ENCODE measurements around the gene DOP1A.

Gene DOP1A

DNA sequence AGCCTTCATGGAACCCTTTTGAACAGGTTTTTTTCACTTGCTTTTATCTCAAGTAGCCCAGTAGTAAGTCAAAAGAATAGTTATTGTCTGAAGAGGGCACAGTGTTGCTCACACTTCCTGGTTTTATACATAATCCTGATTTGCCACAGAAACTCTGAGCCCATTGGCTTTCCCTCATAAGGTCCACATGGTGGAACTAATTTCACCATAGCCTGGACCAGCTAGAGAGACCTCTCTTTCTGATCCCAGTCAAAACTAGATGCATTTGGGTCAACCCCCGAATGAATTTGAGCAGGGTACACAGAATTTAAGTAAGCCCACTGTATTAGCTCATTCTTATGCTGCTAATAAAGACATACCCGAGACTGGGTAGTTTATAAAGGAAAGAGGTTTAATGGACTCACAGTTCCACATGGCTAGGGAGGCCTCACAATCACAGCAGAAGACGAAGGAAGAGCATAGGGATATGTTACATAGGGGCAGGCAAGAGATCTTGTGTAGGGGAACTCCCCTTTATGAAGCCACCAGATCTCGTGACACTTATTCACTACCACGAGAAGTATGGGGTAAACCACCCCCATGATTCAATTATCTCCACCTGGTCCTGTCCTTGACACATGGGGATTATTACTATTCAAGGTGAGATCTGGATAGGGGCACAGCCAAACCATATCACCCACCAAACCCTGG, 131.8 kb downstream of the DOP1A start:
- no peak for DNase-seq (ENCODE audit: low read depth in 1 of 2, low spot score in 1 of 2)

DNA sequence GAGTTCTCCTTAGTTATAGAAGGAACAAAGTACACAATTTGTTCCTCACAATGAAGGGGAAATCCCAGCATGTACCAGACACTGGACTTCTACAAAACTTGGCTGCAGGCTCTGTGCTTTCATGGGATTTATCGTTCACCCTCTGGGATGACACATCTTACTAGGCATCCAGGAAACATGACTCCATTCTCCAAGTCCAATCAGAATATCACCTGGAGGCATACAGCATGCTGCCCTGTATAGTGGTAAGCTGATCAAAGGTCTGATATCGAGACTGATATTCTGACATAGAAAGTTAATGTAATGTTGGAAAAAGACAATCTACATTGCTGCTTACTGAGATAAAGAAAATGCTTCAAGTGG, 132.4 kb downstream of the DOP1A start:
- no peak for DNase-seq (ENCODE audit: low read depth in 1 of 2, low spot score in 1 of 2)

DNA sequence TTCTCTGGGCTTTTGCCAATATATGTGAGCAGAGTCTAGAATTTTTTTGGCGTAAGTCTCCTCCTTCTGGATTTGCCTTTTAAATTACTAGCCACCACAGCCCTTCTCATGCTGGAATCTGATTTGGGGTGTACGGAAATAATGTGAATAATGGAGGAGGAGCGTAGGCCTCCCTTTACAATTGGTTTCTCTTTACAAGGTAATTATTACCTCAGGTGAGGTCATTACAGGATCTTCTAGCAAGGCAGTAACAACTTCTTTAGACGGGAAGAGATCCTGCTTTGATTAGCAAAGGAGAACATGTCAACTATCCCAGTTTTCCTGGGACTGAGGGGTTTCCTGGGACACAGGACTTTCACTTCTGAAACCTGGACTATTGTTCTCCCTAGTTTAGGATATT, 134.6 kb downstream of the DOP1A start:
- no peak for DNase-seq (ENCODE audit: low read depth in 1 of 2, low spot score in 1 of 2)

DNA sequence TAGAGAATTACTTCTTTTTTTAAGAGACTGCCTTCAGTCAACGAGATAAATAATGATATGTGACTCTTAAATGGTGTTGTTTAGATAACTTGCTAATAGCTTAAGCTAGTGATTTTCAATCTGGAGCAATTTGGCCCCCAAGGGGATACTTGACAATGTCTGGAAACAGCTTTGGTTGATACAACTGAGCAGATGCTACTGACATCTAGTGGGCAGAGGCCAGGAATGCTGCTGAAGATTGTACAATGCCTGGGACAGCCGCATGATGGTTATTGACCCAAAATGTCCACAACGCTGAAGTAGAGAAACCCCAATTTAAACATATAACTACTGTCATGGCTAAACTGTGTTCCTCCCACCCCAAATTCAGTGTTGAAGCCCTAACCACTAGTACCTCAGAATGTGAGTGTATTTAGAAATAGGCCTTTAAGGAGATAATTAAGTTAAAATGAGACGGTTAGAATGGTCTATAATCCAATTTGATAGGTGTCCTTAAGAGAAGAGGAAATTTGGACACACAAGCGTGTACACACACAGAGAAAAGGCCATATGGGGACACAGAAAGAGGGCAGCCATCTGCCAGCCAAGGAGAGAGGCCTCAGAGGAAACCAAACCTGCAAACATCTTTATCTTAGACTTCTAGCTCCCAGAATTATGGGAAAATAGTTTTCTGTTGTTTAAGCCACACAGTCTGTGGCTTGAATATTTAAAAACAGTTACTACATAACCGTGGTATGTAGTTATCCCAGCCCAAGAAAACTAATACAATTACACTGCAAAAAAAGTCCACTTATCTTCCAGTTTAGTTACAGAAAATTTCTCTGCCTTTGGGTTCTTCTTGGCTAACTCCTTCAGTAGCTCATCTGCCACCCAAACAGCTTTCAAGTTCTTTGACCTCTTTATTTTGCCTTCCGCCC, 147.9 kb downstream of the DOP1A start:
- DNase-seq (ENCODE audit: low read depth in 1 of 2, low spot score in 1 of 2) = peak in 1 of 2 donors; percentile 46

DNA sequence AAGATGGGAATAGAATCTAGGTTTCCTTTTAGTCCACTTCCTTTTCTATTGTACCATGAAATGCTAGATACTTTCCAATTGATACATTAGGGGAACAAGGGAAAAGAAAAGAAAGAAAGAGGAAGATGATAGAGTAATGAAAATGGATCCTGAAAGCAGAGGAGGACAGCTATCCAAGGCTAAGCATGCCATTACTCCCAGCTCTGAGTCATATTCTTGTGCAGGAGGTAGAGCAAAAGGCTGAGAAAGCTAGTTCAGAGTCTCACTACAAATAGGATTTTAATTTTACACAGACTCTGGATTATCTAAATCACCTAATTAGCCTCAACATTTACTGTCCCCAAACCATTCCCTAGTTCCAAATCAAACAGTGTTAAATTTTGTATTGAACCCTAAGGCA, 149.3 kb downstream of the DOP1A start:
- no peak for DNase-seq (ENCODE audit: low read depth in 1 of 2, low spot score in 1 of 2)
